ENCODE measurements around the gene PCDHGB2.
"Not testable (repeated sequence)": the region's sequence is repeated elsewhere in the genome, so short reads cannot be mapped to it uniquely, and the experiment has no call there.

The PCDHGB2 gene

GRCh38 chr5:141359790-141360426 is at the start of gene PCDHGB2:
Gene PCDHGB2, plus strand, starts transcription at chr5:141359994. Its CDS starts 142 bp downstream, at chr5:141360136.
- DNase-seq (ENCODE audit: low read depth, low spot score): no peak

GRCh38 chr5:141313711-141314110 is 46.1 kb upstream of the PCDHGB2 start:
- DNase-seq (ENCODE audit: low read depth, low spot score): no peak

DNA sequence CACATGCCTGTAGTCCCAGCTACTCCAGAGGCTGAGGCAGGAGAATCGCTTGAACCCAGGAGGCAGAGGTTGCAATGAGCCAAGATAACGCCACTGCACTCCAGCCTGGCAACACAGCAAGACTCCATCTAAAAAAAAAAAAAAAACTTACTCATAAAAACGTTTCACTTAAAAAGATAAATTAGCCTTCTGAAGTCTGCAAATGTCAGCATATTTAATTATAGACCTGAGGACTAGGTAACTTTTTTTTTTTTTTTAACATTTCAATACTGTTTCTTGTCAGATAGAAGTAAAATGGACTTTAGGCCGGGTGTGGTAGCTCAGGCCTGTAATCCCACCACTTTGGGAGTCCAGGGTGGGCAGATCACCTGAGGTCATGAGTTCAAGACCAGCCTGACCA is 42.8 kb upstream of the PCDHGB2 start:
- not testable (repeated sequence) for DNase-seq (ENCODE audit: low read depth, low spot score)

GRCh38 chr5:141319202-141319601 is 40.6 kb upstream of the PCDHGB2 start:
- no peak for DNase-seq (ENCODE audit: low read depth, low spot score)

- DNase-seq (ENCODE audit: low read depth, low spot score): no peak
Observed at GRCh38 chr5:141319699-141320098, 40.1 kb upstream of the PCDHGB2 start.

- DNase-seq (ENCODE audit: low read depth, low spot score): peak; percentile 85
Observed at GRCh38 chr5:141320225-141321169, 39.3 kb upstream of the PCDHGB2 start, which contains the start of gene TAF7. Gene TAF7, minus strand, starts transcription at chr5:141320784. Its CDS starts 740 bp downstream, at chr5:141320044.

- no peak for DNase-seq (ENCODE audit: low read depth, low spot score)
Observed at GRCh38 chr5:141322261-141322660, 37.5 kb upstream of the PCDHGB2 start.

DNA sequence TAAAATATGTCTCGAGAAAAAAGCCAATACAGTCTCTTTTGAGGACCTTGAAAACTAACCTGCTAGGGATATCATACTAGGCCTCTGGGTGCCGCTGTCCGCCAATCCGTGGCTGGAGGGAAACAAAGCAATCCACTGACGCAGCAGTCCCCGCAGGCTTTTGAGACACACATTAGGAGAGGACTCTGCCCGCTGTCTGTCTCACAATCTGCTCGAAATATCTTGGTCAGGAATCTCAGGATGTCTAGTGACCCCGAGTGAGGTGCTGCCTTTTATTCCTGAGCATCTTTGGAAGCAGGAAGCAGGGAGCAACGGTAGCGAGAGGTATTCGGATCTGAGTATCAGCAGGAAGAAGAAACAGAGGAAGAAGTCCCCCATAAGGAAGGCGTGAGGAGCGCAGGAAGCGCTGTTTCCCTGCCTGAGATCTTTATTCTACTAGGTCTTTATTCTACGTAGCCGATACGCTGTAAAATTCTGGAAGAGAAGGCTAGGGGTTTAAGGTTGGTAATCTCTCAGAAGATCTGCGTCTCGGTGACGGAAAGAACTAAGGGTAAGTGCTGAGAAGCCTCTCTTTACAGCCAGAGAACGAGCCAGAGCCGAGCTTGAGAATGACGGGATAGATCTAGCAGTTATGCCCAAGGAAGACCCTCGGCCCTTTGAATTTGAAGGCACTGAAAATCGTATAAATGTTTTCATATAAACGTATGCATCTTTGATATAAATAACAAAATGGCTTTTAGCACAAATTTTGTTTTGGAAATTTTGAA is 33.5 kb upstream of the PCDHGB2 start:
- DNase-seq (ENCODE audit: low read depth, low spot score): peak; percentile 34

DNA sequence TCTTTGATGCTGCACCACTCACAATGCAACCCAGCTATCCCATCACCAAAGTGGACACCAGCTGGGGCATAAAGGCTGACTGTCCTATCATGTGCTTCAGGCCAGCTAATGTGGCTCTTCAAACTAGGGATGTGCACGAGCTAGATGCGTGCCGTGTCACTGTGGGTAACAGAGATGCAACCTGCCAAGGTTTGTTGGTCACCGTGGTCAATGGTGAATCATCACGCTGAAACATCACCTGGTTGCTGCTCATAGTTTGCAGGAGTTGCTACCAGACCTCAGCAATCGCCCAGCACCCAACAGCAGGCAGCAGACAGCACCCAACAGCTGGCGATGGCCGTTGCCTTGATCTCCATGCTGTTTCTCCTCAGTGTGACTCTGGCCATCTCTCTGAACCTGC is 31.6 kb upstream of the PCDHGB2 start:
- DNase-seq (ENCODE audit: low read depth, low spot score): no peak

GRCh38 chr5:141330299-141331080 is 29.3 kb upstream of the PCDHGB2 start, which contains the start of gene PCDHGA1:
Gene PCDHGA1, plus strand, starts transcription at chr5:141330514.
- no peak for DNase-seq (ENCODE audit: low read depth, low spot score)

DNA sequence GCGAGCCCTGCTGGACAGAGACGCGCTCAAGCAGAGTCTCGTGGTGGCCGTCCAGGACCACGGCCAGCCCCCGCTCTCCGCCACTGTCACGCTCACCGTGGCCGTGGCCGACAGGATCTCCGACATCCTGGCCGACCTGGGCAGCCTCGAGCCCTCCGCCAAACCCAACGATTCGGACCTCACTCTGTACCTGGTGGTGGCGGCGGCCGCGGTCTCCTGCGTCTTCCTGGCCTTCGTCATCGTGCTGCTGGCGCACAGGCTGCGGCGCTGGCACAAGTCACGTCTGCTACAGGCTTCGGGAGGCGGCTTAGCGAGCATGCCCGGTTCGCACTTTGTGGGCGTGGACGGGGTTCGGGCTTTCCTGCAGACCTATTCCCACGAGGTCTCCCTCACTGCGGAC is 27.2 kb upstream of the PCDHGB2 start:
- not testable (repeated sequence) for DNase-seq (ENCODE audit: low read depth, low spot score)

DNA sequence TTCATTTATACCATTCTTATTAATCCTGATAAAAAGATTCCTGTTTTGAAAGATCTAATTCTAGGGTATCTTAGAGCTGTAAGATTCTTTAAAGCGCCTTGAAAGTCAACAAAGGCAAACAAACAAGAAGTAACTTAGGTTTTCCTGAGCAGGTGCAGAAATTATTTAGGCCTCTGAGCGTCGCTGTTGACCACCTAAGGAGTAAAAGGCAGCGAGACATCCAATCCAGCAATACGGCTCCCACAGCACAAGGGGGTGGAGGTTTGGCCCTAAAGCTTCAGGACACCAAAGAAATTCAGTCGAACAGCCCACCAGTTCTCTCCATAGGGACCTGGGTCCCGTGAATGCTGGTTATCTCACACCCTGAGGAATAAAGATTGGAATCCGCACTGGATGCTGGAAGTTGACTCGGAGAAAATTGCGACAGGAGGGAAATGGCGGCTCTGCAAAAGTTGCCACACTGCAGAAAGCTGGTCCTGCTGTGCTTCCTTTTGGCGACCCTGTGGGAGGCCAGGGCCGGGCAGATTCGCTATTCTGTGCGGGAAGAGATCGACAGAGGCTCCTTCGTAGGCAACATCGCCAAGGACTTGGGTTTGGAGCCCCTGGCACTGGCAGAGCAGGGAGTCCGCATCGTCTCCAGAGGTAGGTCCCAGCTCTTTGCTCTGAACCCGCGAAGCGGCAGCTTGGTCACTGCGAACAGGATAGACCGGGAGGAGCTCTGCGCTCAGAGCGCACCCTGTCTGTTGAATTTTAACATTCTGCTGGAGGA is 21.1 kb upstream of the PCDHGB2 start, which contains the start of gene PCDHGA2:
TSS of gene PCDHGA2 (plus strand) at position 223 of the 769 bp plus-strand sequence.
- DNase-seq (ENCODE audit: low read depth, low spot score): no peak

- not testable (repeated sequence) for DNase-seq (ENCODE audit: low read depth, low spot score)
Observed at GRCh38 chr5:141340781-141341354, 18.9 kb upstream of the PCDHGB2 start.

- no peak for DNase-seq (ENCODE audit: low read depth, low spot score)
Observed at GRCh38 chr5:141342773-141343172, 17.0 kb upstream of the PCDHGB2 start.

- no peak for DNase-seq (ENCODE audit: low read depth, low spot score)
Observed at GRCh38 chr5:141343242-141343952, 16.4 kb upstream of the PCDHGB2 start, which contains the start of gene PCDHGA3. Gene PCDHGA3, plus strand, starts transcription at chr5:141343829. Its CDS starts 205 bp downstream, at chr5:141344034.

- no peak for DNase-seq (ENCODE audit: low read depth, low spot score)
Observed at GRCh38 chr5:141343953-141344463, 15.8 kb upstream of the PCDHGB2 start.

DNA sequence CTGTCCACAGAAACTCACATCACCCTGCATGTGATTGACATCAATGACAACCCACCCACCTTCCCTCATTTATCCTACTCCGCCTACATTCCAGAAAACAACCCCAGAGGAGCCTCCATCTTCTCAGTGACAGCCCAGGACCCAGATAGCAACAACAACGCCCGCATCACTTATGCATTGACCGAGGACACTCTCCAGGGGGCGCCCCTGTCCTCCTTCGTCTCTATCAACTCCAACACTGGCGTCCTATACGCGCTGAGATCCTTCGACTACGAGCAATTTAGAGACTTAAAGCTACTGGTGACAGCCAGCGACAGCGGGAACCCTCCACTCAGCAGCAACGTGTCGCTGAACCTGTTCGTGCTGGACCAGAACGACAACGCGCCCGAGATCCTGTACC is 14.5 kb upstream of the PCDHGB2 start:
- no peak for DNase-seq (ENCODE audit: low read depth, low spot score)

DNA sequence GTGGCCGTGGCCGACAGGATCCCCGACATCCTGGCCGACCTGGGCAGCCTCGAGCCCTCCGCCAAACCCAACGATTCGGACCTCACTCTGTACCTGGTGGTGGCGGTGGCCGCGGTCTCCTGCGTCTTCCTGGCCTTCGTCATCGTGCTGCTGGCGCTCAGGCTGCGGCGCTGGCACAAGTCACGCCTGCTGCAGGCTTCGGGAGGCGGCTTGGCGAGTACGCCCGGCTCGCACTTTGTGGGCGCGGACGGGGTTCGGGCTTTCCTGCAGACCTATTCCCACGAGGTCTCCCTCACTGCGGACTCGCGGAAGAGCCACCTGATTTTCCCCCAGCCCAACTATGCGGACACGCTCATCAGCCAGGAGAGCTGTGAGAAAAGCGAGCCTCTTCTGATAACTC is 13.8 kb upstream of the PCDHGB2 start:
- DNase-seq (ENCODE audit: low read depth, low spot score): not testable (repeated sequence)

Data from activated CD4-positive, CD25-positive, alpha-beta regulatory T cell treated with anti-CD3 and anti-CD28 coated beads, Interleukin-2, amount 50 U/mL, for 16 hours (primary cell).